ENCODE measurements around the gene EYA3.

EYA3 gene

DNA sequence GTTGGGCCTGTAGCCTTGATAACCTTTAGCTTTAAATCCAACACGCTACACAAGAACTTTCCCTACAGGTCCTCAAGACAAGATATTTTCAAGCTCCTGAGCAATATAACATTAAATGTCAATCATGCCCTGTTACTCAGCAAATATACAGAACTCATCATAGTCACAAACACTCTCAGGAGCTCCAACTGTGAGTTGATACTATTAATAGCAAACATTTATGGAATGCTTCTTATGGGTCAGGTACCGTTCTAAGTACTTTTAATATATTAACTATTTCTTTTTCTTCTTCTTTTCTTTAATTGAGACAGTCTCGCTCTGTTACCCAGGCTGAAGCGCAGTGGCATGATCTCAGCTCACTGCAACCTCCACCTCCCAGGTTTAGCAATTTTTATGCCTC lies 10.1 kb downstream of the EYA3 start:
- H3K27ac ChIP-seq = no peak overlapping the region
- CTCF ChIA-PET = interaction anchor here (0.6 to 1.8 kb wide), 2 partner anchors 11 to 482 kb away, joined by 3 to 4 read pairs; no protein-coding TSS in a partner anchor
- POLR2A ChIA-PET (ENCODE audit: low non-redundant PET) = interaction anchor here (1.0 kb wide), 1 partner anchor 10 kb away, joined by 4 read pairs; the partner anchor contains the start of gene EYA3
- TF ChIP-seq, protein P1, sequence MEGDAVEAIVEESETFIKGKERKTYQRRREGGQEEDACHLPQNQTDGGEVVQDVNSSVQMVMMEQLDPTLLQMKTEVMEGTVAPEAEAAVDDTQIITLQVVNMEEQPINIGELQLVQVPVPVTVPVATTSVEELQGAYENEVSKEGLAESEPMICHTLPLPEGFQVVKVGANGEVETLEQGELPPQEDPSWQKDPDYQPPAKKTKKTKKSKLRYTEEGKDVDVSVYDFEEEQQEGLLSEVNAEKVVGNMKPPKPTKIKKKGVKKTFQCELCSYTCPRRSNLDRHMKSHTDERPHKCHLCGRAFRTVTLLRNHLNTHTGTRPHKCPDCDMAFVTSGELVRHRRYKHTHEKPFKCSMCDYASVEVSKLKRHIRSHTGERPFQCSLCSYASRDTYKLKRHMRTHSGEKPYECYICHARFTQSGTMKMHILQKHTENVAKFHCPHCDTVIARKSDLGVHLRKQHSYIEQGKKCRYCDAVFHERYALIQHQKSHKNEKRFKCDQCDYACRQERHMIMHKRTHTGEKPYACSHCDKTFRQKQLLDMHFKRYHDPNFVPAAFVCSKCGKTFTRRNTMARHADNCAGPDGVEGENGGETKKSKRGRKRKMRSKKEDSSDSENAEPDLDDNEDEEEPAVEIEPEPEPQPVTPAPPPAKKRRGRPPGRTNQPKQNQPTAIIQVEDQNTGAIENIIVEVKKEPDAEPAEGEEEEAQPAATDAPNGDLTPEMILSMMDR (conservative IDR thresholded peaks at IDR 0.05; ENCODE audit: low read depth) = no peak
- no peak for DNase-seq (ENCODE audit: low spot score)

DNA sequence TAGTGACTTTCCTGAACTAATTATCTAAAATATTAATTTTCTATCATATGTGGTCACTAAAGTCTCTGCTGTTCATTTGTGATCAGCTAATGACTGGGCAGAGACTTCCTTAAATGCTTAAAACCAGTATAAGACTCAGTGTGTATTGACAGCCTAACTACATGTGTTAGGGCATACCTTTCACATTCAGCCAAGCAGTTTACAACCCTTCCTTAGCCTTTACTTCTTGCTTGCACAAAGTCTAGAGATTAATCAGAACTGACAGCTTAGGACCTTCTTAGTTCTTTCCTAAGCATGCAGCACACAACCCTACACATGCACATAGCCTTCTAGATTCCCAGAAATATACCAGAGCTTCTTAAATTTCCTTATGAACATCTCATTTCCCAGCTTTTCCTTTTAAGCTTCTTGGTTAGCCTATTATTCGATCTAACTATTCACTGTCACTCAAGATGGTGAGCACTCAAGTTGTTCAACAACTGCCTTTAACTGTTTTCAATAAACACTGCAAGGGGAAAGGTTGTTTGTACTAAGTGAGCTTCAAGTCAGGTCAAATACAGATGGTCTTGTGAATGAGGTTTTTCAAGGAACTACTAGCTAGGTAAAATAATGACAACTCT lies 13.4 kb downstream of the EYA3 start:
- ChIA-PET POLR2A (ENCODE audit: low non-redundant PET) (interaction anchor here (0.6 kb wide), 1 partner anchor 430 kb away, joined by 8 read pairs; no protein-coding TSS in a partner anchor), CTCF (interaction anchor here (1.0 kb wide), 1 partner anchor 84 kb away, joined by 5 read pairs; no protein-coding TSS in a partner anchor)
- no peak overlapping the region for H3K27ac ChIP-seq
- no peak for DNase-seq (ENCODE audit: low spot score)
- TF ChIP-seq, protein P1 (conservative IDR thresholded peaks at IDR 0.05; ENCODE audit: low read depth) = no peak

DNA sequence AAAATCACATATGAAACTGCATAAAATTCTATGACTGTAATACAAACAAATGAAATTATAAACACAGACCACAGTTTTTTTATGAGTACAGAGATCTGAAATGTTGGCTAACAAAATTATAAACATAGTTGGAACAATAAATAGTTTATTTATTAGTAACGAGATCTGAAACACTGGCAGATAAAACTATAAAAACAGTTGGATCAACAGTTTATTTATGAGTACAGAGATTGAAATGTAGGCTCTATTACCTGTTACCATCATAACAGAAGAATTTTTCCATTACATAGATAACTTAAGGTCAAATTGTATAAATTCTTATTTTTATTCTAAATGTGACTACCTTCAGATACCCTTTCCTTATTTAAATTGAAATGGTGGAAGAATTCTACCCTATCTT lies 14.5 kb downstream of the EYA3 start:
- ChIA-PET CTCF (no interaction called here), POLR2A (ENCODE audit: low non-redundant PET) (no interaction called here)
- no peak overlapping the region for H3K27ac ChIP-seq
- TF ChIP-seq, protein P1 (conservative IDR thresholded peaks at IDR 0.05; ENCODE audit: low read depth) = no peak
- no peak for DNase-seq (ENCODE audit: low spot score)

DNA sequence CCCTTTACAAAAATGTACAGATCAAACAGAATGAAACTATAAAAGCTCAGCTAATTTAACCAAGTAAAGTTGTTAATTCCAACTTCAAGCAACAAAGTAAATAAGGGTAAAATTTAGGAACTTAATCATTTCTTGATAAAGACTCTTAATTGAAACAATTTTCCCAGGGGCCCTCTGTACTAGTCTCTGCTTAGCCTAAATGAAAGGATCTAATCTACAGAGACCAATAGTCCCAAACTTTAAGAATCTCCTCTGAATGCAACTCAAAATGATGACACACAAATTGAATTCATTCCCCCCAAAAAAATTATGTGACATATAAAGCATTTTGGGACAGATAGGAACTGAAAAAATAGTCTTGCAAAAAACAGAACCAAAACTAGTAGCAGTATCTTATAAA lies 16.6 kb downstream of the EYA3 start:
- TF ChIP-seq, protein P1 (conservative IDR thresholded peaks at IDR 0.05; ENCODE audit: low read depth) = no peak
- no peak overlapping the region for H3K27ac ChIP-seq
- DNase-seq (ENCODE audit: low spot score) = no peak
- POLR2A ChIA-PET (ENCODE audit: low non-redundant PET) = no interaction called here
- CTCF ChIA-PET = no interaction called here

DNA sequence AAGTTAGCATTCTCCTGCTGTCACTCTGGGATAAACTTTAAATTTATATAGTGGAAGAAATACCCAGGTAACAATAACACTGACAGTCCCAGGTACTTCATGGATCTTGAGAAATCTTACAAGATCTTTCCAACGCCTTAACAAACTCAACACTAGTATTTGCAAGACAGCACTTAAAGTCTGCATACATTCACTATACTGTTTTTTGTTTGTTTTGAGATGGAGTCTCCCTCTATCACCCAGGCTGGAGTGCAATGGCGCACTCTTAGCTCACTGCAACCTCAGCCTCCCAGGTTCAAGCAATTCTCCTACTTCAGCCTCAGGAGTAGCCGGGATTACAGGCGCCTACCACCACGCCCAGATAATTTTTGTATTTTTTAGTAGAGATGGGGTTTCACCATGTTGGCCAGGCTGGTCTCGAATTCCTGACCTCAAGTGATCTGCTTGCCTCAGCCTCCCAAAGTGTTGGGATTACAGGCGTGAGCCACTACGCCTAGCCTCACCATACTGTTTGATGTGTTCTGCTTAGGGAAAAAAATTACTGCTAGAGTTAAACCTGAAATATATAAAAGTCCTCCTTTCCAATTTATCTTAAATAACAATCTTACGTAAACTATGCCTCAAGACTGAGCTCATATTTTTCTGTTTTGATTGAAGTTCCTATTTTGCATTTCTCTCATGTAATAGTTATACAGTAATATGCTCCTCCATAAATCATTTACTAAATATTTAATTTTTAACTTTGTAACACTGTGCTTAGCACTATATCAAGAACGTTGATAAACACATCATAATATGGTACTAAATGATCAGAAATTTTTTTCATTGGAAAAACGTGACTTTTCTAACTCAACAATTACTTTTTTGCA lies 17.5 kb downstream of the EYA3 start:
- CTCF ChIA-PET = interaction anchor here (0.6 kb wide), 1 partner anchor 135 kb away, joined by 4 read pairs; no protein-coding TSS in a partner anchor
- no peak overlapping the region for H3K27ac ChIP-seq
- DNase-seq (ENCODE audit: low spot score) = no peak
- TF ChIP-seq, protein P1 (conservative IDR thresholded peaks at IDR 0.05; ENCODE audit: low read depth) = no peak
- POLR2A ChIA-PET (ENCODE audit: low non-redundant PET) = no interaction called here

DNA sequence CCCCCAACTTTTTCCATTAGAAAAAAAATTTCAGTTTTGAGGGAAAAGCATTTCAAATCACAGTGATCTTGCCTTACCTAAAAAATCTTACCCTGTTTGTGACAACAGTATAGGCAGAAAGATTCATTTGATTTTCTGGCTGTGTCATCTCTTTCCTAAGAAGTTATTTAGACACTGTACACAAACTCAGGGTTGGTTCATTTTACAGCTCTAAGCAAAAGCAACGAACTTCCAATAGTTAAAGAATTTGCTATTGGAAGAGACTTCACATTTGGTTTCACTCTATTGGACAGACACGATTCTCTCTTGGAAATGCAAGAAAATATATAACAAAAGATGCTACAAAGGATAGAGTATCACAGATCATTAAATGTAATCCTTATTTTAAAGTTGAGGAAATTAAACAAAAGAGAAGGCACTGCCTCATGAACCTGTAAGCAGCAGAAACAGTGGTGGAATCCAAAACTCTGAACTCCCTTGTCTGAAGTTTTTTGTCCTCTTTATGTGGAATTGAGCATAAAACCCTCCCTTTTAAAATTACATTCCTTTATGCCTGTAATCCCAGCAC lies 20.8 kb downstream of the EYA3 start:
- TF ChIP-seq, protein P1 (conservative IDR thresholded peaks at IDR 0.05; ENCODE audit: low read depth) = no peak
- ChIA-PET CTCF (interaction anchor here (0.7 to 1.0 kb wide), 2 partner anchors 12 to 24 kb away, joined by 3 to 4 read pairs; no protein-coding TSS in a partner anchor), POLR2A (ENCODE audit: low non-redundant PET) (no interaction called here)
- DNase-seq (ENCODE audit: low spot score) = no peak
- H3K27ac ChIP-seq = no peak overlapping the region
